ENCODE data around the gene COL5A2. TPM values are rescaled to one million over a fixed set of nuclear protein-coding genes. Genes with fewer than 3 reads are reported as not detected.

COL5A2 gene
- total RNA-seq, 1 donor from 2014 or later, result 18.9 TPM

DNA sequence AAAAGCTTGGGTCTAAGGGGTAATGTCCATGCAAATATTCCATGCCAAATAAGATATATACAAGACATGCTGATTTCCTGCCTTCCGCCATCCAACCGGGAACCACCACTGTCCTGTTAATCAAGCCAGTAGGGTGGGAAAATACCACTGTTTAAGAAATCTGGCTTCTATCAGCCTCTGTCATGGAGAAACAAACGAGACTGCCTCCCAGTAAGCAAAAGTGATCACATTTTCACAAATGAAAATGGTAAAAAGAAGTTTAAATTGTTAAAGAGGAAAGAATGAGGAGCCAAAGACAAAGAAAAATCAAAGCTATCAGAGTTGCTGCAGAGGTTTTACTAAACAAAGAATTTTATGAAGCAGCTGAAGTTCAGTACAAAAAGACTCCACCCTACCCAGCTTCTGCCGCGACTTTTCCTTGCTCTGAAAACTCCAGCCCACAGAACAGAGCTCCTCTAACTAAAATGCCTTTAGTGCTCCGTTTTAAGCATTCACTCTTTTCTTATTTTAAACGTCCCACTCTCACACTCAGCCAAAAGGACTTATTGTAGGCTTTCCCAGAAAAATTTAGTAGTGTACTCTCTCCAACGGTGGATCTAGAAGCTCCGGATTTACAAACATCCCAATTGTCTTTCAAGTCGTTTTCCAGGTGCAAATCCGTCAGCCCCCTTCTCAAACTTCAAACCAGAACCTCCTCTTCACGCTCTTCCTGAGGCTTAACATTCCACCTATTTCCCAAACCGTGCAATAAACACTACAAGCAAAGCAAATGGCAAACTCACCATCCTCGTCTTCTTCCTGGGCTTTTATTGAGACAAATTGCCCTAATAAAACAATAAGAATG lies 613 bp downstream of the COL5A2 start:
- DNase-seq, result no peak

DNA sequence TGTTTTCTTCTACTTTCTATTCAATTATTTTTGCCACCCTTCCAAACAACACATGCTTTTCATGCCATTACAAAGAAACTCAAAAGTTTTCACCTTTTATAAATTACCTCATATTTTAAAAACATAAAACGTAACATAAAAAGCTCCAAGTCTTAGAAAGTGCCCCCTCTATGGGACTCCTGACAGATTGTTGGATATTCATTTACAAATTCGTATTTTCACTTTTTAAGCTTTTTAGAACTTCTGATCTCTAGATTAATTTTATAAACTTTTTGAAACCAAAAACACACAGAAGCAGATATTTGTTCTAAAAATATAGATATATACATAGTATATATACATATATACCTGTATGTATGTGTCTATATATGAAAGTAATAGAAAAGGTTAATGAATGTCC lies 1.5 kb downstream of the COL5A2 start:
- DNase-seq, result no peak

DNA sequence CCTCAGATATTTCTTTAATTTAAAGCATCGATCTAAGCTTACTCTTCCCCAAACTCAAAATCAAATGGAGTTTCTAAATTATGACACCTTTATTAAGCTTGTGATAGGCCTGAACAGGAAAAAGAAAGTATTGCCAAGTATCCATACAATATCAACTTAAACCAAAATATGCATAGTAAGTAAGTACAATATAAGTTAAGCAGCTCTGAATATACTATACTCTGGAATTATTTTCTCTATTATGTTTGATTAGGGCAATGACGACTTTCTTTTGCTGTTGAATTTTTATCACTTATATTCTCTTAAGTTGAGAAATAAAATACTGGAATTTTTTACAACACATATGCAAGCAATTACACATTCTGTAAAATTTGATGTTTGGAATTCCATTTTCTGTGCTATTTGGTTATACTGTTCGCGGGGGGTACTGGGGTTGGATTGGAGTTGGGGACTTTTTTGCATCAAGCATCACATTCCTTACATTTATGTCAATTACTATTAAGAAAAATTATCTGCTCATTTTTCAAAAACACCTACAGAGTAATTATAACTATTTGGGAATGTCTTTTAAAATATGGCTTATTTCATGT lies 2.2 kb downstream of the COL5A2 start:
- DNase-seq, result no peak

GRCh38 chr2:189176516-189176915 lies 3.0 kb downstream of the COL5A2 start:
- DNase-seq, result no peak

GRCh38 chr2:189175869-189176433 lies 3.6 kb downstream of the COL5A2 start:
- no peak for DNase-seq

DNA sequence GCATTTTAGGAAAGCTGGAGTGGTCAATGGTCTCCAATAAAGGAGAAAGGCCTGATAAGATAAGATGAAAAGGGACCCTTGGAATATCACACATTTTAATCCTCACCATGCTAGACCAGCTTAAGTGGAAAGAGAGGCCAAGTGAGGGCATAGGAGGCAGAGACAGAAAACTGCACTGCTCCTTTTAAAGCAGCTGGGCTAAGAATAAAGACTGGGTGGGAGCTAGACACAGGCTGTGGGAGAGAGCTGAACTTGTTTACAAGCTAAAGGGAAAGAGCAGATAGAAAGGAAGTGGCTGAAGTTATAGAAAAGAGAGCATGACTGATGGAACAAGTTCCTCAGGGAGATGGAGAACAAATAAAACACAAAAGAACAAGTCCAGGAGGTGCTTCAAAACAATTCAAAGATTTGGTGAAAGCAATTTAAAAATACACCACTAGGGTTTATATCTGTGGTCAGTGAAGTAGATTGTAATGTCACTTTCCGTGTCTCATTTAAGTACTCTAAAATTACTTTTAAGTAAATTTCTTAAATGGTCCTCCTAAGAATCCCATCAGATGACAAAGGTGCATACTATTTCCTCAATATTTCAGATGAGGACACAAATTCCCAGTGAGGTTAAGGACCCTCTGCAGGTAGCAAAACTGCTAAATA lies 7.5 kb downstream of the COL5A2 start:
- no peak for DNase-seq

DNA sequence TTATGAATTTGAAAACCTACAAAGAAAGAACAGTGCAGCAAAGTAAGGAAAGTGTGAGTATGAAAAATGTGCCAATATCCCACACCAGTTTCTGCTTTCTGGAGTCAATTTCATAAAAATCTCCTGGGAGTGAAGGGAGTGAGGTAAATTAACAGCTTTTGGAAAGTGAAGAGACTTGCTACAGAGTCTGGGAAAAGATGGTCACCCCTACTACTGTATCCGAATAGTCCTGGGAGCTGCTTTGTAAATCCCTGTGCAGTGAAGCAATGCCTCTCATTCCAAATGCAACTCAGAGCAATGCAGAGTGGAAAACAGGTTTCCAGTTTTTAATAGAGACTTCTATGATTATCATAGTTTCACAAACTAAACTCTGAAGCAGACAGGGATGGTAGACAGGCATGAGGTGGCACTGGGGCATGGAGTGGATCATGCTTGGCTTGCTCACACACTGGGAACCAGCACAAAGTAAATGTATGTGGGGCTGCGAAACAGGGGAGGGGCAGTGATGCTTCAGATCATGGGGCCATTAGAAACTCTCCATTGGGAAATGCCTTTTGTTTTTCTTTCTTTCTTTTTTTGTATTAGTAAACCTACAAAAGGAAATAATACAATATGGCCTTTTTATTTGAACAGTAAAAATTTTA lies 10.6 kb downstream of the COL5A2 start:
- DNase-seq, result no peak

GRCh38 chr2:189165656-189166380 lies 13.7 kb downstream of the COL5A2 start:
- DNase-seq, result no peak

GRCh38 chr2:189164746-189165145 lies 14.8 kb downstream of the COL5A2 start:
- no peak for DNase-seq

DNA sequence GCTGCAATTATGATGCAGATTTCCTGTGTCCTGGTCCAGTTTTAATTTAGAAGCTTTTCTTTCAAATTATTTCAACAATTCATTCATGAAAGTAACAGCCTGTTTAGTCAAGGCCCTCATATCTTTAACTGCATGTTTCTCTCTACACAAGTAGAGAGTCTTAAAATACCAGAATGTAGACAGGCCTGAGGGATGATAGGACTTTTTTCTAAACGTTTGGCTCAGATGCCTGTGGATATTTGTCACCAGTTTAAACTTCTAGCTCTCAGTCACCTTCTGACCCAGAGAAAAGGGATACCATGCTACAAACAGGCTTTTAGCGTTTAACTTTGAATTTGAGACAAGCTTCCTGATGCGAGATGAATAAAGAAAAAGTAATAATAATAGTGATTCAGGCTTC lies 15.7 kb downstream of the COL5A2 start:
- no peak for DNase-seq

DNA sequence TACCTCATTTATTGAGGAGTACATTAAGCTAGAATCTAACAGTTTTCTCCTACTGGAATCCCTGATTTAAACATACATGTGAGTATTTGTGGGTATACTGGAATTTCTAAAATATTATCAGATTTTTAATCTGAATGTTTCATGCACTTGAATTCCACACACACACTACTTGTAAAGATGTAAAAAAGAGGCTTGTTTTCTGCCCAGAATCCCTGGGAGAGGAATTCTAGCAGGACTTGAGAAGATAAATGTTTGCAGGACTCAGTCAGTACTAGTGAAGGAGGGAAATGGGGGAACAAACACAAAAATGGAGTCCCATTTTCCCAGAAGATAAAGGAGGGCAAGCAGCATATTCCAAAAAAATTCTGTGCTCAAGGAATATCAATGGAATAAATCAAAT lies 17.0 kb downstream of the COL5A2 start:
- DNase-seq, result no peak

DNA sequence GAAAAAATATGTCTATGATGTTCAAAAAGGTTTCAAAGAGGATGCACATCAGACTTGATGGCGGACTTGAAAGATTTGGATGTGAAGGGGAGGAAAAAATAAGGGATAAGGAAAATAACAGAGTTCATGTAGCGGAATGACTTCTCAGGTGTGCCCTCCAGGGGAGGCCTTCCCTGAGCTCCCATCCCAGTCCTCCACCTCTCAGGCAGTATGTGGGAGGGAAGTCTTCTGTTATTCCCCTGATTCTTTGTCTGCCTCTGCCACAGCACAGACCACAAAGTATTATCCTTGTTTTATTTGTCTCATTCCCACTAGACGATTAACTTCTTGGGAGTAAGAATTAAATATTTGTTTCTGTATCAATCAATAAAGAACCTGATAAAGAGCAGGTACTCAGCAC lies 17.7 kb downstream of the COL5A2 start:
- no peak for DNase-seq

GRCh38 chr2:189159717-189160116 lies 19.8 kb downstream of the COL5A2 start:
- no peak for DNase-seq

DNA sequence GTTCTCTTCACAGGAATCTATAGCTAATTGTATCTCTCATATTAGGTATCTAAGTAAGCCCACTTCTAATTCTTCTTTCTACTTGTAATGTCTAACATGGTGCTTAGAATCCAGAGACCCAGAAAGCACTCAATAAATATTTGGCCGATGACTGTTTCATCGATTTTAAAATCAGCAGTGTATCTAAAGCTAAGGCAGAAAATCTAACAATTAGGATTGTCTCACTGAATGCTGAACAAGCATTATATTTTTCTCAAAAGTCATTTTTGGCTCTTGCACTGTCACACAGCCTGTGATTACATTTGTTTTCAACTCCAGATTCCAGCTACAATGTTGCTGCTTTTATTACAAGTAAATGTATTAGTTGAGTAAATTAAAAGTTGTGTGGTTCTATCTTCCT lies 20.3 kb downstream of the COL5A2 start:
- no peak for DNase-seq

- DNase-seq, result no peak
These were observed 21.6 kb downstream of the COL5A2 start for GRCh38 chr2:189157939-189158338.

GRCh38 chr2:189157456-189157855 lies 22.1 kb downstream of the COL5A2 start:
- no peak for DNase-seq

DNA sequence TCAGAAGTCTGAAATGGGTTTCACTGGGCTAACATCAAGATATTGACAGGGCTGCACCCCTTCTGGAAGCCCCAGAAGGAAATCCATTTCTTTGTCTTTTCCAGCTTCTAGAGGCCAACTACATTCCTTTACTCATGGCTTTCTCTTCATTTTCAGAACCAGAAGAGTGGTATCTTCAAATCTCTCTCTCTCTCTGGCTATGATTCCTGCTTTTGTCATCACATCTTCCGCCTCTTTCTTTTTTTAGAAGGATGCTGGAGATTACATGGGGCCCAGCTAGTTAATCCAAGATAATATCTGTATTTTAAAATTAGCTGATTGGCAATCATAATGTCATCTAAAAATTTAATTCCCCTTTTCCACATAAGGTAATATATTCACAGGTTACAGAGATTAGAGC lies 23.8 kb downstream of the COL5A2 start:
- DNase-seq, result no peak

DNA sequence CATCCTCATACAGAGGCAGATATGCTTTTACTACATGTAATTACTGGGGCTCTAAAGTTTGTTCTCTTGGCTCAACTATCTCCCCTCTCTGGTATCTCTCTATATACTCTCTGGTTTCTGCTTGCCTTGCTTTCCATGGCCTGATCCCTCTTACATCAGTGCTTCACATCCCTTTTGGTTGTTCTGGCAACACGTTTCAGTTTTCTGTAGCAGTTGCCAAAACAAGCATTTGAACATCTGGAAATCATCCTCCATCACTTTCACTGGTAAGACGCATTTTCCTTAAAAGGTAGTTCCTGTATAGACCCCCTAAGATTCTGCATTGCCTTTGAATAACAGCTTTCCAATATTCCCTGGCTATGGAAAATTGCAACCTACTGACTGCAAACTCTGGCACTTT lies 25.9 kb downstream of the COL5A2 start:
- DNase-seq, result no peak

- DNase-seq, result no peak
These were observed 27.1 kb downstream of the COL5A2 start for GRCh38 chr2:189152483-189152882.

- no peak for DNase-seq
These were observed 27.7 kb downstream of the COL5A2 start for GRCh38 chr2:189151906-189152305.

DNA sequence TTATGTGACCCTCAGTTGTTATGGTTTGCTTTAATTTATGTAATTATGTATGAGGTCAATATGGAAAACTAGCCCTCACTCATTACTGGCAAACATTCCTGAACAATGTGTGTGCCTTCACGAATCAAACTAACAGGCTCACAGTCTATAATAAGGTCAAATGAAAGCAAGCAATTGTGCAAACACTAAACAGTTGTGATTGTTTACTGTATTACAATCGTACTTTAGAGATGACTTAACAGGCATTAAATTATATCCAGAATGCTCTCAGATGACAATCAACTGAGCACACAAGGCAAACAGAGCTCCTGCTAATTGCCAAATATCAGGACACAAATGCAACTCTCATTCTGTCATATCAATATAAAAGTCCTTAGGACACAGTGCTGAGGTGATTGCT lies 29.5 kb downstream of the COL5A2 start:
- DNase-seq, result no peak

DNA sequence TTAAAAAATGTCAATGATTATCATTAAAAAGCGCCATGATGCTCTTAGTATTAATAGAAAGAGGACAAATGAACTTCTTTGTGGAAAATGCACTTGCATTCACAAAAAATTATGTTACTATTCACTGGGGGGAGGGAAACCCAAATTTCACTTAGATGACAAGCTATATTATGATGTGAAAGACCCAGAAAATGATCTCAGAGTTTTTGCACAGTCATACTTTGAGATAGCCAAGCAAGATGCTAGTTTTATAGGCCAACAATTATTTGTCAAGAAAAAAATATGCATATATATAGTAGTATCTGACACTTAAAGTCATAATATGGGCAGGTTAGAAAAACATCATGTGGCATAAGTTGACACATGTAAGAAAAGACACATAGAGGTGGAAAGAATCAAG lies 31.6 kb downstream of the COL5A2 start:
- DNase-seq, result no peak

Data from occipital lobe (tissue), 2 donors.